Heart left ventricle (tissue), 16 donors: ENCODE measurements around the gene LRRTM4. TPM values are rescaled to one million over a fixed set of nuclear protein-coding genes. Genes with fewer than 3 reads are reported as not detected.
"Not testable (repeated sequence)": the region's sequence is repeated elsewhere in the genome, so short reads cannot be mapped to it uniquely, and the experiment has no call there.

ENCODE experiments used
- ATAC-seq, 4 donors: fragments of 200-7000 bp; cut with Tn5 transposase; one replicate each; pipeline ENCODE4 v1.9.1; 2020 to 2022; ENCODE audit warnings: moderate library complexity in 4 of 4, mild to moderate bottlenecking in 3 of 4, moderate number of reproducible peaks in 1 of 4
- DNase-seq, 5 donors: peaks; one replicate each; pipeline ENCODE4 v3.0.0-alpha.2; 2020
- H3K27ac ChIP-seq, 12 donors: fragments of 200-600 bp; sonication (generic) in 4 of 12; one replicate each; pipeline versions ENCODE4 v1.5.0 to v1.8.0; 2016 to 2022; ENCODE audit warnings: mild to moderate bottlenecking in 2 of 12
- H3K27me3 ChIP-seq, 9 donors: fragments of 200-600 bp; sonication (generic) in 2 of 9; one replicate each; pipeline versions ENCODE4 v1.5.1 to v1.8.0; 2016 to 2022; ENCODE audit warnings: mild to moderate bottlenecking in 3 of 9
- H3K36me3 ChIP-seq, 9 donors: fragments of 200-600 bp; sonication (generic) in 2 of 9; one replicate each; pipeline versions ENCODE4 v1.5.0 to v1.8.0; 2018 to 2022; ENCODE audit warnings: mild to moderate bottlenecking in 2 of 9
- H3K4me1 ChIP-seq, 12 donors: fragments of 200-600 bp; sonication (generic) in 4 of 12; one replicate each; pipeline versions ENCODE4 v1.5.0 to v1.8.0; 2016 to 2022; ENCODE audit warnings: mild to moderate bottlenecking in 3 of 12
- H3K4me3 ChIP-seq, 12 donors: fragments of 200-600 bp; sonication (generic) in 4 of 12; one replicate each; pipeline versions ENCODE4 v1.5.0 to v1.8.0; 2017 to 2022; ENCODE audit warnings: mild to moderate bottlenecking in 9 of 12, moderate library complexity in 4 of 12
- H3K9me3 ChIP-seq, 12 donors: fragments of 200-600 bp; sonication (generic) in 4 of 12; one replicate each; pipeline versions ENCODE4 v1.5.0 to v1.8.0; 2016 to 2022; ENCODE audit warnings: mild to moderate bottlenecking in 1 of 12
- CTCF ChIP-seq, 12 donors: fragments of 200-600 bp; sonication (generic) in 4 of 12; IDR thresholded peaks; one replicate each; pipeline versions ENCODE4 v1.5.0 to v1.8.0; 2018 to 2022; ENCODE audit warnings: antibody characterized with exemption in 12 of 12, mild to moderate bottlenecking in 5 of 12
- POLR2A ChIP-seq, 2 donors: fragments of 450-650 bp; IDR thresholded peaks; one replicate each; pipeline ENCODE4 v1.6.1; 2017; ENCODE audit warnings: antibody characterized with exemption in 2 of 2, mild to moderate bottlenecking in 2 of 2, moderate library complexity in 2 of 2
- WGBS, 4 donors: extraction: QIAGEN DNeasy Blood & Tissue Kit in 2 of 4; methylation state at CpG; one replicate each; pipeline versions ENCODE4 v1.1.5 to v1.1.7; 2013 to 2018; 5-methylcytosine and 5-hydroxymethylcytosine counted together
- intact Hi-C, 10 donors: fragments of 100-400 bp; cut with DNase I; formaldehyde crosslinking; loops; one replicate each; pipeline versions ENCODE4 v1.11.1 to v1.14.2; 2022
- polyA plus RNA-seq, 2 donors: library from polyadenylated mRNA; stranded (reverse); fragments of 200-250 nt; gene quantifications; one replicate each; pipeline ENCODE4 v1.2.3, GENCODE V29; 2013
- total RNA-seq, 9 donors: library from RNA; depleted of rRNA in 2 of 9; stranded (reverse); fragments of >200 nt in 2 of 9; fragmentation: NEBNext Ultra II Directional in 3 of 9; extraction: Animal tissue kit (Norgen Biotek cat#: 25700) in 3 of 9; gene quantifications; one replicate each; pipeline versions ENCODE4 v1.1.0 to v1.2.4, GENCODE V29; 2016 to 2023
- donor health status: ischemic (EF 13 %, LVEDD 7.1; RV severe dilation, severe dysfunction).
- donor health status: healthy with polysubstance abuse.
- donor health status: DM: no; HTN: yes; CAD: no.
- donor health status: DM: no; HTN: no; CAD: no.
- donor health status: ischemic (EF 25% LVEDD 6.9; RV normal size, moderate dysfunction).
- donor health status: ischemic (EF 25% LVEDD 5.7; RV mildly dilated, moderate dysfunction).
- donor health status: healthy.
- donor health status: DM: yes; HTN: yes; CAD: no.
- donor health status: ischemic (EF 35%, LVEDD 5.7; RV mildly dilated, moderate dysfunction).
- donor health status: nonischemic (EF 11% LVEDD 7.7; RV severe dilation, severe dysfunction).
- donor health status: DM: yes; HTN: yes; CAD: no.
- donor health status: PGD.
- donor health status: ischemic (EF 29% LVEDD 5.4; RV normal size, mild dysfunction).
- donor health status: nonischemic (EF 23%, LVEDD 6.1; RV moderate dilation, normal function).

Gene LRRTM4
- total and polyA plus RNA-seq, 11 donors = 0.15 to 1.3 (median 0.50) TPM; not detected in 1

GRCh38 chr2:77191665-77192064, 330.5 kb downstream of the LRRTM4 start:
- no peaks in the 10 kb centered on the region for H3K9me3 ChIP-seq
- ATAC-seq (no peak), DNase-seq (no peak)
- H3K4me3 ChIP-seq = no peak overlapping the region
- H3K27me3 ChIP-seq = no peaks in the 10 kb centered on the region
- 0 to 81% (median 22%) methylated on average over 1 of the region's 1 CpG for WGBS, 4 donors
- no peaks in the 10 kb centered on the region for H3K36me3 ChIP-seq
- H3K4me1 ChIP-seq = no peaks in the 10 kb centered on the region
- H3K27ac ChIP-seq = no peak overlapping the region
- TF ChIP-seq POLR2A (IDR thresholded peaks at IDR 0.05) = no peak
- TF ChIP-seq CTCF (IDR thresholded peaks at IDR 0.05) = no peak
- intact Hi-C loops = no loop called here

GRCh38 chr2:77190721-77191346, 331.3 kb downstream of the LRRTM4 start:
- no peak for TF ChIP-seq CTCF (IDR thresholded peaks at IDR 0.05)
- TF ChIP-seq POLR2A (IDR thresholded peaks at IDR 0.05) = no peak
- no peak for DNase-seq
- Histone ChIP-seq H3K4me1 (no peaks in the 10 kb centered on the region), H3K36me3 (no peaks in the 10 kb centered on the region), H3K9me3 (no peaks in the 10 kb centered on the region), H3K4me3 (no peak overlapping the region), H3K27ac (no peak overlapping the region), H3K27me3 (no peaks in the 10 kb centered on the region)
- 63 to 82% (median 77%) methylated on average over 2 of the region's 2 CpGs for WGBS, 4 donors
- no peak for ATAC-seq
- intact Hi-C loops = no loop called here

GRCh38 chr2:77185052-77185451, 337.1 kb downstream of the LRRTM4 start:
- no peaks in the 10 kb centered on the region for H3K27me3 ChIP-seq
- H3K9me3 ChIP-seq = peaks cover 0 to 16% (median 0%) of the 10 kb centered on the region in 12 donors
- ATAC-seq (no peak), DNase-seq (no peak)
- no peaks in the 10 kb centered on the region for H3K36me3 ChIP-seq
- TF ChIP-seq POLR2A (IDR thresholded peaks at IDR 0.05) = no peak
- WGBS, 4 donors = 63 to 81% (median 68%) methylated on average over 3 of the region's 3 CpGs
- no peak overlapping the region for H3K27ac ChIP-seq
- intact Hi-C loops = no loop called here
- H3K4me1 ChIP-seq = no peaks in the 10 kb centered on the region
- no peak overlapping the region for H3K4me3 ChIP-seq

- Histone ChIP-seq H3K4me1 (no peaks in the 10 kb centered on the region), H3K36me3 (no peaks in the 10 kb centered on the region), H3K27me3 (no peaks in the 10 kb centered on the region), H3K4me3 (no peak overlapping the region), H3K27ac (no peak overlapping the region), H3K9me3 (peaks cover 0 to 15% (median 0%) of the 10 kb centered on the region in 12 donors)
- 66 to 75% (median 69%) methylated on average over 5 of the region's 5 CpGs for WGBS, 4 donors
- TF ChIP-seq POLR2A (IDR thresholded peaks at IDR 0.05) (no peak), CTCF (IDR thresholded peaks at IDR 0.05) (no peak)
- DNase-seq (no peak), ATAC-seq (no peak)
- intact Hi-C loops = no loop called here
These were observed 342.9 kb downstream of the LRRTM4 start for GRCh38 chr2:77179297-77179696.

GRCh38 chr2:77175266-77175780, 346.9 kb downstream of the LRRTM4 start:
- H3K4me3 ChIP-seq, H3K27ac ChIP-seq, DNase-seq, H3K4me1 ChIP-seq, H3K9me3 ChIP-seq, ATAC-seq, intact Hi-C loops, H3K27me3 ChIP-seq, H3K36me3 ChIP-seq: not testable (repeated sequence)
- WGBS, 4 donors = 28 to 51% (median 38%) methylated on average over 4 of the region's 4 CpGs
